Measurements from ENCODE around the gene PRICKLE2.

- TF ChIP-seq GLIS3 (CRISPR knock-in tag; IDR thresholded peaks at IDR 0.05) (no peak), RARB (CRISPR knock-in tag; IDR thresholded peaks at IDR 0.05) (no peak), CSDC2 (CRISPR knock-in tag; IDR thresholded peaks at IDR 0.05) (no peak), PATZ1 (CRISPR knock-in tag; IDR thresholded peaks at IDR 0.05; ENCODE audit: borderline replicate concordance) (no peak), PPARA (CRISPR knock-in tag; IDR thresholded peaks at IDR 0.05; ENCODE audit: borderline replicate concordance) (no peak), ARNTL (CRISPR knock-in tag; IDR thresholded peaks at IDR 0.05; ENCODE audit: borderline replicate concordance, low read depth) (no peak), SNAI2 (CRISPR knock-in tag; IDR thresholded peaks at IDR 0.05) (no peak), OSR1 (CRISPR knock-in tag; IDR thresholded peaks at IDR 0.05) (no peak)
- TF ChIP-seq, protein P1, sequence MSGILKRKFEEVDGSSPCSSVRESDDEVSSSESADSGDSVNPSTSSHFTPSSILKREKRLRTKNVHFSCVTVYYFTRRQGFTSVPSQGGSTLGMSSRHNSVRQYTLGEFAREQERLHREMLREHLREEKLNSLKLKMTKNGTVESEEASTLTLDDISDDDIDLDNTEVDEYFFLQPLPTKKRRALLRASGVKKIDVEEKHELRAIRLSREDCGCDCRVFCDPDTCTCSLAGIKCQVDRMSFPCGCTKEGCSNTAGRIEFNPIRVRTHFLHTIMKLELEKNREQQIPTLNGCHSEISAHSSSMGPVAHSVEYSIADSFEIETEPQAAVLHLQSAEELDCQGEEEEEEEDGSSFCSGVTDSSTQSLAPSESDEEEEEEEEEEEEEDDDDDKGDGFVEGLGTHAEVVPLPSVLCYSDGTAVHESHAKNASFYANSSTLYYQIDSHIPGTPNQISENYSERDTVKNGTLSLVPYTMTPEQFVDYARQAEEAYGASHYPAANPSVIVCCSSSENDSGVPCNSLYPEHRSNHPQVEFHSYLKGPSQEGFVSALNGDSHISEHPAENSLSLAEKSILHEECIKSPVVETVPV (CRISPR knock-in tag; IDR thresholded peaks at IDR 0.05): no peak
- TF ChIP-seq, protein P2, sequence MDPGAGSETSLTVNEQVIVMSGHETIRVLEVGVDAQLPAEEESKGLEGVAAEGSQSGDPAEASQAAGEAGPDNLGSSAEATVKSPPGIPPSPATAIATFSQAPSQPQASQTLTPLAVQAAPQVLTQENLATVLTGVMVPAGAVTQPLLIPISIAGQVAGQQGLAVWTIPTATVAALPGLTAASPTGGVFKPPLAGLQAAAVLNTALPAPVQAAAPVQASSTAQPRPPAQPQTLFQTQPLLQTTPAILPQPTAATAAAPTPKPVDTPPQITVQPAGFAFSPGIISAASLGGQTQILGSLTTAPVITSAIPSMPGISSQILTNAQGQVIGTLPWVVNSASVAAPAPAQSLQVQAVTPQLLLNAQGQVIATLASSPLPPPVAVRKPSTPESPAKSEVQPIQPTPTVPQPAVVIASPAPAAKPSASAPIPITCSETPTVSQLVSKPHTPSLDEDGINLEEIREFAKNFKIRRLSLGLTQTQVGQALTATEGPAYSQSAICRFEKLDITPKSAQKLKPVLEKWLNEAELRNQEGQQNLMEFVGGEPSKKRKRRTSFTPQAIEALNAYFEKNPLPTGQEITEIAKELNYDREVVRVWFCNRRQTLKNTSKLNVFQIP (CRISPR knock-in tag; IDR thresholded peaks at IDR 0.05; ENCODE audit: borderline replicate concordance, low read depth): no peak
Observed at GRCh38 chr3:64081235-64081630, 144.0 kb downstream of the PRICKLE2 start.

Measured in SK-N-SH treated with all-trans-retinoic acid at 6 μM for 48 hours (cell line).